Measurements from ENCODE around the gene PDLIM7.
"Not testable (repeated sequence)": the region's sequence is repeated elsewhere in the genome, so short reads cannot be mapped to it uniquely, and the experiment has no call there.

The PDLIM7 gene

DNA sequence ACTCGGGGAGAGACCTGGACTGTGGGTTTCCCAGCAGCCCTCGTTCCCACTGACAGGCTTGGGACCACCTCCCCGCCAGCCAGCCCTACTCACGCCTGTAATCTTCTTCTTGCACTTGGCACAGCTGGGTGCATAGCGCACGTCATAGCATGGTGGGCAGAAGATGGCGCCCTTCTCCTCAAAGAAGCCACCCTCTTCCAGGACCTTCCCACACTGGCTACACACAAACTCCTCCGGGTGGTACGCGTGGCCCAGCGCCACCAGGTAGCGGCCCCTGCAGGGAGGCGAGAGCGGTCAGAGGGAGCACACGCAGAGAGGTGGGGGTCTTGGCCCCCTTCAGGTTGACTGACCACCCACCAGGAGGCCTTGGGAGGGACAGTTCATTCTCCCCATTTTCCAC is 9.4 kb downstream of the PDLIM7 start:
- H3K27me3 ChIP-seq (ENCODE audit: insufficient read depth, low read depth): no peaks in the 10 kb centered on the region
- H3K9ac ChIP-seq: no peak overlapping the region
- TF ChIP-seq, protein P1, sequence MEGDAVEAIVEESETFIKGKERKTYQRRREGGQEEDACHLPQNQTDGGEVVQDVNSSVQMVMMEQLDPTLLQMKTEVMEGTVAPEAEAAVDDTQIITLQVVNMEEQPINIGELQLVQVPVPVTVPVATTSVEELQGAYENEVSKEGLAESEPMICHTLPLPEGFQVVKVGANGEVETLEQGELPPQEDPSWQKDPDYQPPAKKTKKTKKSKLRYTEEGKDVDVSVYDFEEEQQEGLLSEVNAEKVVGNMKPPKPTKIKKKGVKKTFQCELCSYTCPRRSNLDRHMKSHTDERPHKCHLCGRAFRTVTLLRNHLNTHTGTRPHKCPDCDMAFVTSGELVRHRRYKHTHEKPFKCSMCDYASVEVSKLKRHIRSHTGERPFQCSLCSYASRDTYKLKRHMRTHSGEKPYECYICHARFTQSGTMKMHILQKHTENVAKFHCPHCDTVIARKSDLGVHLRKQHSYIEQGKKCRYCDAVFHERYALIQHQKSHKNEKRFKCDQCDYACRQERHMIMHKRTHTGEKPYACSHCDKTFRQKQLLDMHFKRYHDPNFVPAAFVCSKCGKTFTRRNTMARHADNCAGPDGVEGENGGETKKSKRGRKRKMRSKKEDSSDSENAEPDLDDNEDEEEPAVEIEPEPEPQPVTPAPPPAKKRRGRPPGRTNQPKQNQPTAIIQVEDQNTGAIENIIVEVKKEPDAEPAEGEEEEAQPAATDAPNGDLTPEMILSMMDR (conservative IDR thresholded peaks at IDR 0.05; ENCODE audit: low read depth, low read length): no peak
- no peaks in the 10 kb centered on the region for H3K79me2 ChIP-seq (ENCODE audit: insufficient read depth, low read depth)
- H2AFZ ChIP-seq (ENCODE audit: low read depth): no peak overlapping the region
- no peak overlapping the region for H3K4me2 ChIP-seq
- peaks cover 5% of the 10 kb centered on the region for H3K4me1 ChIP-seq (ENCODE audit: low read depth, poor library complexity, severe bottlenecking)
- no peaks in the 10 kb centered on the region for H3K36me3 ChIP-seq (ENCODE audit: insufficient read depth)
- no peak overlapping the region for H3K4me3 ChIP-seq (IDR thresholded peaks at IDR 0.05; ENCODE audit: insufficient read depth, low read depth, low read length)
- no peak overlapping the region for H3K27ac ChIP-seq
- no peaks in the 10 kb centered on the region for H4K20me1 ChIP-seq (ENCODE audit: insufficient read depth)

DNA sequence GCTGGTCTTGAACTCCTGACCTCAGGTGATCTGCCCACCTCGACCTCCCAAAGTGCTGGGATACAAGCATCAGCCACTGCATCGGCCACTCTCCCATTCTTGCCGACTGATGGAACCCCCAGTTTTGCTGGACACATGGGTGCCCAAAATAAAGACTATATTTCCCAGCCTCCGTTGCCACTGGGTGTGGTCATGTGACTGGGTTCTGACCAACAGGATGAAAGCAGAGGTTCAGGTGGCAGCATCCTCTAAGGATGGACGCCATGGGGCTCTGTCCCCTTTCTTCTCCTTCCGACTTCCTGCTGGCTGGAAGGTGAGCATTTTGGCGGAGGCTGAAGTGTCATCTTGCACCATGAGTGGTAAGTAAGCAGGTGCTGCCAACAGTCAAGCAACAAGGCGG is 10.3 kb downstream of the PDLIM7 start:
- H4K20me1 ChIP-seq (ENCODE audit: insufficient read depth): no peaks in the 10 kb centered on the region
- H2AFZ ChIP-seq (ENCODE audit: low read depth): no peak overlapping the region
- H3K4me1 ChIP-seq (ENCODE audit: low read depth, poor library complexity, severe bottlenecking): peaks cover 5% of the 10 kb centered on the region
- H3K36me3 ChIP-seq (ENCODE audit: insufficient read depth): no peaks in the 10 kb centered on the region
- H3K79me2 ChIP-seq (ENCODE audit: insufficient read depth, low read depth): no peaks in the 10 kb centered on the region
- no peak overlapping the region for H3K27ac ChIP-seq
- no peak overlapping the region for H3K4me3 ChIP-seq (IDR thresholded peaks at IDR 0.05; ENCODE audit: insufficient read depth, low read depth, low read length)
- H3K4me2 ChIP-seq: no peak overlapping the region
- H3K27me3 ChIP-seq (ENCODE audit: insufficient read depth, low read depth): no peaks in the 10 kb centered on the region
- H3K9ac ChIP-seq: no peak overlapping the region
- TF ChIP-seq, protein P1 (conservative IDR thresholded peaks at IDR 0.05; ENCODE audit: low read depth, low read length): no peak

DNA sequence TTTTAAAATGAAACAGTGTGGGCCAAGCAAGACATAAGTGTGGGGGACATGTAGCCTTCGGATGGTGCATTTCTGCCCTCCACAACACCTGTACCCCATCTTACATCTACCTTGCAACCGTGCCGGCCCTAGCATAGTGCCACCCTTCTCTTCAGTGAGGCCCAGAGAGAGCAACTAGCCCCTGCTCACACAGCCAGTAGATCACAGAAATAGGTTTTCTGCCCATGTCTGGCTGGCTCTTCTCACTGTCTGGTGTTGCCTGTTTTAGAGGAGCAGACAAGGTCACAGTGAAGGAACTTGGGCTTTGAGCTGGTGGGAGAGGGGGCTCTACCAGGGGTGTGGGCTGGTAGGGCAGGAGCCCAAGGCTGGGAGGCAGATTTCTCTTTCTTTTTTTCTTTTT is 11.1 kb downstream of the PDLIM7 start:
- TF ChIP-seq, protein P1 (conservative IDR thresholded peaks at IDR 0.05; ENCODE audit: low read depth, low read length): no peak
- Histone ChIP-seq H3K9ac (no peak overlapping the region), H2AFZ (ENCODE audit: low read depth) (no peak overlapping the region), H3K27me3 (ENCODE audit: insufficient read depth, low read depth) (no peaks in the 10 kb centered on the region), H3K79me2 (ENCODE audit: insufficient read depth, low read depth) (no peaks in the 10 kb centered on the region), H3K27ac (no peak overlapping the region), H3K4me2 (no peak overlapping the region), H3K4me3 (IDR thresholded peaks at IDR 0.05; ENCODE audit: insufficient read depth, low read depth, low read length) (no peak overlapping the region), H3K4me1 (ENCODE audit: low read depth, poor library complexity, severe bottlenecking) (peaks cover 5% of the 10 kb centered on the region), H3K36me3 (ENCODE audit: insufficient read depth) (no peaks in the 10 kb centered on the region), H4K20me1 (ENCODE audit: insufficient read depth) (no peaks in the 10 kb centered on the region)

DNA sequence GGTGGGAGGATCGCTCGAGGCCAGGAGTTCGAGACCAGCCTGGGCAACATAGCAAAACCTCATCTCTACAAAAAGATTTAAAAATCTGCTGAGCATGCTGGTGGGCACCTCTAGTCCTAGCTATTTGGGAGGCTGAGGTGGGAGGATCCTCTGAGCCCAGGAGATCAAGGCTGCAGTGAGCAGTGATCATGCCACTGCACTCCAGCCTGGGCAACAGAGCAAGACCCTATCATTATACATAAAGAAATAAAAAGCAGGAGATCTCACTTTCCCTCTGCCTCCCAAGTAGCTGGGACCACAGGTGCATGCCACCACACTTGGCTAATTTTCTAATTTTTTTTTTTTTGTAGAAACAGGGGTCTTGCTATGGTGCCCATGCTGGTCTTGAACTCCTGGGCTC is 11.7 kb downstream of the PDLIM7 start:
- H3K9ac ChIP-seq; H3K27ac ChIP-seq; H3K79me2 ChIP-seq (ENCODE audit: insufficient read depth, low read depth); H2AFZ ChIP-seq (ENCODE audit: low read depth); H4K20me1 ChIP-seq (ENCODE audit: insufficient read depth); H3K4me2 ChIP-seq; H3K4me1 ChIP-seq (ENCODE audit: low read depth, poor library complexity, severe bottlenecking); H3K4me3 ChIP-seq (IDR thresholded peaks at IDR 0.05; ENCODE audit: insufficient read depth, low read depth, low read length); H3K27me3 ChIP-seq (ENCODE audit: insufficient read depth, low read depth); H3K36me3 ChIP-seq (ENCODE audit: insufficient read depth): not testable (repeated sequence)

DNA sequence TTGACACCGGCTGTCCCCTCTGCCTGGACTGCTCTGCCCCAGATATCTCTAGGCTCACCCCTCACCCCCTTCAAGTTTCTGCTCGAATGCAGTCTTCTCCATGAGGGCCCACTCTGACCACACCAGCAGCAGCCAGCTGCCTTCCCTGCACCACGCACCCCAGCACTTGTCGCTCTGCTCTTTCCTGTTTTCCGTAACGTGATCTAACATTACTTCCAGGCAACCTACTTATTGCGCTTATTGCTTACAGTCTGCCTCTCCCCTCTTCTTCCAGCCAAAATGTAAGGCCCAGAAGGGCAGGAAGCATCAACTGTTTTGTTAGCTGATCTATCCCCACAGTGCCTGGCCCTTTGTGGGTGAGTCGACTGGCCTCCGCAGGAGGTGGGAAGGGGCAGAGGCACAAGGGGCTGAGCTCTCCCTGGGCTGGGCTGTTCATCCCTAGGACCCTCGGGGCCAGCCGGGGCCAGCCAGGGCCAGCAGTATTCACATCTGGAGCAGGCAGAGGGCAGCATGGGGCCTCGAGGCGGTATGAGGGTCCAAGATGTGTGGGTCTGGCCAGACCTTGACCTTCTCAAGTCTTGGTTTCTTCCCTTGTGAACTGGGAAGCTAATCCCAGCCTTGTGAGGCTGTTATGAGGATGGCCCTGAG is 12.4 kb downstream of the PDLIM7 start:
- TF ChIP-seq, protein P1 (conservative IDR thresholded peaks at IDR 0.05; ENCODE audit: low read depth, low read length): no peak
- no peak overlapping the region for H3K9ac ChIP-seq
- no peak overlapping the region for H3K4me3 ChIP-seq (IDR thresholded peaks at IDR 0.05; ENCODE audit: insufficient read depth, low read depth, low read length)
- H4K20me1 ChIP-seq (ENCODE audit: insufficient read depth): no peaks in the 10 kb centered on the region
- H3K79me2 ChIP-seq (ENCODE audit: insufficient read depth, low read depth): no peaks in the 10 kb centered on the region
- H3K36me3 ChIP-seq (ENCODE audit: insufficient read depth): no peaks in the 10 kb centered on the region
- H3K27ac ChIP-seq: no peak overlapping the region
- H2AFZ ChIP-seq (ENCODE audit: low read depth): no peak overlapping the region
- no peaks in the 10 kb centered on the region for H3K27me3 ChIP-seq (ENCODE audit: insufficient read depth, low read depth)
- H3K4me1 ChIP-seq (ENCODE audit: low read depth, poor library complexity, severe bottlenecking): peaks cover 5% of the 10 kb centered on the region
- H3K4me2 ChIP-seq: no peak overlapping the region
